ENCODE results near the gene TMEM170B. TPM values are rescaled to one million over a fixed set of nuclear protein-coding genes. Genes with fewer than 3 reads are reported as not detected.

Gene TMEM170B
- total RNA-seq, 1 experiment from 2014 or later = 3.5 TPM

DNA sequence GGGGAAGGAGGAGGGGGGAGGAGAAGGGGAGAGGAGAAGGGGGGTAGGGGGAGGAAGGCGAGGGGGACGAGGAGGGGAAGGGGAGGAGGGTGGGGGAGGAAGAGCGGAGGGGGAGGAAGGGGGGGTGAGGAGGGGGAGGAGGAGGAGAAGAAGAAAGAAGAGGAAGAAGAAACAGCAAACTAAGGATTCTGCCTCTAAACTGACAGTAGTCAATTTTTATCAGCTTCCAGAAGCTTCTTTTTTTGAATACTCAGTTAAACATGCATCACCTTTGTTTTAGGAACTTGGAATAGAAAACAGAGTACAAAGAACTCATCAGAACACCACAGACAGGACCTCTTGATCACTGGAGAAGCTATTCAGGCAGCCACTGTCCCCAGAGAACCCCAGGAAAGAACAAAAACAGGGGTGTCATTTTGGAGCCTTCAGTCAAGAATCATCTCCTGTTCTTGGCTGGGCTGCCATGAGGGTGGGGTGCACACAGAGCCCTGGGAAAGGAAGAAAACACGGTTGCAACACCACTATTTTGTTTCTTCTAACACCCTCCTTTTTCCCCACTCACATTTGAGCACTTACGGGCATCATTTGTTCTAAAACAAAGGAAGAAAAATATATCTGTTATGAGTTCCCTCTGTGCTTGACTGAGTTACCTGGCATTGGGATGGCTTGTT, 67.4 kb downstream of the TMEM170B start:
- peaks cover 45% of the 10 kb centered on the region for H3K4me1 Mint-ChIP-seq
- TF ChIP-seq MYBL2 (CRISPR knock-in tag; IDR thresholded peaks at IDR 0.05) (no peak), OVOL2 (CRISPR knock-in tag; IDR thresholded peaks at IDR 0.05; ENCODE audit: borderline replicate concordance) (no peak), IRF2 (CRISPR knock-in tag; IDR thresholded peaks at IDR 0.05; ENCODE audit: borderline replicate concordance, low read depth) (no peak), ATF1 (CRISPR knock-in tag; IDR thresholded peaks at IDR 0.05) (no peak), ETV6 (CRISPR knock-in tag; IDR thresholded peaks at IDR 0.05) (no peak), SMAD4 (CRISPR knock-in tag; IDR thresholded peaks at IDR 0.05) (no peak), KAT7 (CRISPR knock-in tag; IDR thresholded peaks at IDR 0.05; ENCODE audit: borderline replicate concordance) (no peak), TCF7 (CRISPR knock-in tag; IDR thresholded peaks at IDR 0.05; ENCODE audit: low read depth) (no peak), JUN (CRISPR knock-in tag; IDR thresholded peaks at IDR 0.05) (no peak), TEAD1 (CRISPR knock-in tag; IDR thresholded peaks at IDR 0.05) (no peak)
- TF ChIP-seq, protein P1, sequence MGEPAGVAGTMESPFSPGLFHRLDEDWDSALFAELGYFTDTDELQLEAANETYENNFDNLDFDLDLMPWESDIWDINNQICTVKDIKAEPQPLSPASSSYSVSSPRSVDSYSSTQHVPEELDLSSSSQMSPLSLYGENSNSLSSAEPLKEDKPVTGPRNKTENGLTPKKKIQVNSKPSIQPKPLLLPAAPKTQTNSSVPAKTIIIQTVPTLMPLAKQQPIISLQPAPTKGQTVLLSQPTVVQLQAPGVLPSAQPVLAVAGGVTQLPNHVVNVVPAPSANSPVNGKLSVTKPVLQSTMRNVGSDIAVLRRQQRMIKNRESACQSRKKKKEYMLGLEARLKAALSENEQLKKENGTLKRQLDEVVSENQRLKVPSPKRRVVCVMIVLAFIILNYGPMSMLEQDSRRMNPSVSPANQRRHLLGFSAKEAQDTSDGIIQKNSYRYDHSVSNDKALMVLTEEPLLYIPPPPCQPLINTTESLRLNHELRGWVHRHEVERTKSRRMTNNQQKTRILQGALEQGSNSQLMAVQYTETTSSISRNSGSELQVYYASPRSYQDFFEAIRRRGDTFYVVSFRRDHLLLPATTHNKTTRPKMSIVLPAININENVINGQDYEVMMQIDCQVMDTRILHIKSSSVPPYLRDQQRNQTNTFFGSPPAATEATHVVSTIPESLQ (CRISPR knock-in tag; IDR thresholded peaks at IDR 0.05) = no peak
- TF ChIP-seq, protein P2, sequence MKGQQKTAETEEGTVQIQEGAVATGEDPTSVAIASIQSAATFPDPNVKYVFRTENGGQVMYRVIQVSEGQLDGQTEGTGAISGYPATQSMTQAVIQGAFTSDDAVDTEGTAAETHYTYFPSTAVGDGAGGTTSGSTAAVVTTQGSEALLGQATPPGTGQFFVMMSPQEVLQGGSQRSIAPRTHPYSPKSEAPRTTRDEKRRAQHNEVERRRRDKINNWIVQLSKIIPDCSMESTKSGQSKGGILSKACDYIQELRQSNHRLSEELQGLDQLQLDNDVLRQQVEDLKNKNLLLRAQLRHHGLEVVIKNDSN (CRISPR knock-in tag; IDR thresholded peaks at IDR 0.05) = no peak
- TF ChIP-seq, protein P3, sequence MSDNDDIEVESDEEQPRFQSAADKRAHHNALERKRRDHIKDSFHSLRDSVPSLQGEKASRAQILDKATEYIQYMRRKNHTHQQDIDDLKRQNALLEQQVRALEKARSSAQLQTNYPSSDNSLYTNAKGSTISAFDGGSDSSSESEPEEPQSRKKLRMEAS (CRISPR knock-in tag; IDR thresholded peaks at IDR 0.05) = no peak
- TF ChIP-seq, protein P4, sequence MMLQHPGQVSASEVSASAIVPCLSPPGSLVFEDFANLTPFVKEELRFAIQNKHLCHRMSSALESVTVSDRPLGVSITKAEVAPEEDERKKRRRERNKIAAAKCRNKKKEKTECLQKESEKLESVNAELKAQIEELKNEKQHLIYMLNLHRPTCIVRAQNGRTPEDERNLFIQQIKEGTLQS (CRISPR knock-in tag; conservative IDR thresholded peaks at IDR 0.05) = no peak
- TF ChIP-seq, protein P5, sequence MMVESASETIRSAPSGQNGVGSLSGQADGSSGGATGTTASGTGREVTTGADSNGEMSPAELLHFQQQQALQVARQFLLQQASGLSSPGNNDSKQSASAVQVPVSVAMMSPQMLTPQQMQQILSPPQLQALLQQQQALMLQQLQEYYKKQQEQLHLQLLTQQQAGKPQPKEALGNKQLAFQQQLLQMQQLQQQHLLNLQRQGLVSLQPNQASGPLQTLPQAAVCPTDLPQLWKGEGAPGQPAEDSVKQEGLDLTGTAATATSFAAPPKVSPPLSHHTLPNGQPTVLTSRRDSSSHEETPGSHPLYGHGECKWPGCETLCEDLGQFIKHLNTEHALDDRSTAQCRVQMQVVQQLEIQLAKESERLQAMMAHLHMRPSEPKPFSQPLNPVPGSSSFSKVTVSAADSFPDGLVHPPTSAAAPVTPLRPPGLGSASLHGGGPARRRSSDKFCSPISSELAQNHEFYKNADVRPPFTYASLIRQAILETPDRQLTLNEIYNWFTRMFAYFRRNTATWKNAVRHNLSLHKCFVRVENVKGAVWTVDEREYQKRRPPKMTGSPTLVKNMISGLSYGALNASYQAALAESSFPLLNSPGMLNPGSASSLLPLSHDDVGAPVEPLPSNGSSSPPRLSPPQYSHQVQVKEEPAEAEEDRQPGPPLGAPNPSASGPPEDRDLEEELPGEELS (CRISPR knock-in tag; IDR thresholded peaks at IDR 0.05) = no peak
- no peaks in the 10 kb centered on the region; the same call in 1 of the 2 replicates for H3K27me3 Mint-ChIP-seq (ENCODE audit: low read depth)
- no peak overlapping the region for H3K4me3 Mint-ChIP-seq
- DNase-seq (ENCODE audit: low spot score) (no peak), ATAC-seq (no peak)
- no peaks in the 10 kb centered on the region for H3K36me3 Mint-ChIP-seq
- ChIA-PET POLR2A (no interaction called here), CTCF (interaction anchor here (2.6 kb wide), 1 partner anchor 9 kb away, joined by 15 read pairs; no protein-coding TSS in a partner anchor)
- H3K9me3 Mint-ChIP-seq = peaks cover 5% of the 10 kb centered on the region; the same call in 1 of the 2 replicates
- no peak overlapping the region for H3K27ac Mint-ChIP-seq

DNA sequence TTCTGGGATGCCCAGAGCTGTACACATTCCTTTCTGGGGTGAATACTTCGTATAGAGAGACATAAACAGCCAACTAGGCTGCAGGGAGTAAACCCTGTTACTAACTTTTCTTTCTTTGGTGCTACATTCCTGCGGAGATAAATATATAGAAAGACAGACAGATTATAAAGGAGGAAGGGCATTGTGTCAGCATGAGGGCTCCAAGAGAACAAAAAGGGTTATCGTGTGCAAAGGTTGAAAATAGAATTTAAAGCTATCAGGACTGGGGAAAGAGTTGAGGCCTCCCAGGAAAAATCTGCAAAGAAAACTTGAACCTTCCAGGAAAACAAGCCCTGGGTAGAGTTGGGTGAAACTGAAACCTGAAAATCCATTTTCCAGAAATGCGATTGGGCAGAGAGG, 68.0 kb downstream of the TMEM170B start:
- TF ChIP-seq, protein P6, sequence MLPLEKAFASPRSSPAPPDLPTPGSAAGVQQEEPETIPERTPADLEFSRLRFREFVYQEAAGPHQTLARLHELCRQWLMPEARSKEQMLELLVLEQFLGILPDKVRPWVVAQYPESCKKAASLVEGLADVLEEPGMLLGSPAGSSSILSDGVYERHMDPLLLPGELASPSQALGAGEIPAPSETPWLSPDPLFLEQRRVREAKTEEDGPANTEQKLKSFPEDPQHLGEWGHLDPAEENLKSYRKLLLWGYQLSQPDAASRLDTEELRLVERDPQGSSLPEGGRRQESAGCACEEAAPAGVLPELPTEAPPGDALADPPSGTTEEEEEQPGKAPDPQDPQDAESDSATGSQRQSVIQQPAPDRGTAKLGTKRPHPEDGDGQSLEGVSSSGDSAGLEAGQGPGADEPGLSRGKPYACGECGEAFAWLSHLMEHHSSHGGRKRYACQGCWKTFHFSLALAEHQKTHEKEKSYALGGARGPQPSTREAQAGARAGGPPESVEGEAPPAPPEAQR (CRISPR knock-in tag; IDR thresholded peaks at IDR 0.05) = no peak
- TF ChIP-seq FOXK1 (CRISPR knock-in tag; IDR thresholded peaks at IDR 0.05) (no peak), ESRRA (CRISPR knock-in tag; IDR thresholded peaks at IDR 0.05; ENCODE audit: borderline replicate concordance) (no peak), JUN (CRISPR knock-in tag; IDR thresholded peaks at IDR 0.05) (no peak), TCF7 (CRISPR knock-in tag; IDR thresholded peaks at IDR 0.05; ENCODE audit: low read depth) (no peak), ETV6 (CRISPR knock-in tag; IDR thresholded peaks at IDR 0.05) (no peak), NFATC4 (CRISPR knock-in tag; IDR thresholded peaks at IDR 0.05) (no peak), ZNF138 (CRISPR knock-in tag; conservative IDR thresholded peaks at IDR 0.05) (no peak)
- TF ChIP-seq, protein P3 (CRISPR knock-in tag; IDR thresholded peaks at IDR 0.05) = no peak
- TF ChIP-seq, protein P7, sequence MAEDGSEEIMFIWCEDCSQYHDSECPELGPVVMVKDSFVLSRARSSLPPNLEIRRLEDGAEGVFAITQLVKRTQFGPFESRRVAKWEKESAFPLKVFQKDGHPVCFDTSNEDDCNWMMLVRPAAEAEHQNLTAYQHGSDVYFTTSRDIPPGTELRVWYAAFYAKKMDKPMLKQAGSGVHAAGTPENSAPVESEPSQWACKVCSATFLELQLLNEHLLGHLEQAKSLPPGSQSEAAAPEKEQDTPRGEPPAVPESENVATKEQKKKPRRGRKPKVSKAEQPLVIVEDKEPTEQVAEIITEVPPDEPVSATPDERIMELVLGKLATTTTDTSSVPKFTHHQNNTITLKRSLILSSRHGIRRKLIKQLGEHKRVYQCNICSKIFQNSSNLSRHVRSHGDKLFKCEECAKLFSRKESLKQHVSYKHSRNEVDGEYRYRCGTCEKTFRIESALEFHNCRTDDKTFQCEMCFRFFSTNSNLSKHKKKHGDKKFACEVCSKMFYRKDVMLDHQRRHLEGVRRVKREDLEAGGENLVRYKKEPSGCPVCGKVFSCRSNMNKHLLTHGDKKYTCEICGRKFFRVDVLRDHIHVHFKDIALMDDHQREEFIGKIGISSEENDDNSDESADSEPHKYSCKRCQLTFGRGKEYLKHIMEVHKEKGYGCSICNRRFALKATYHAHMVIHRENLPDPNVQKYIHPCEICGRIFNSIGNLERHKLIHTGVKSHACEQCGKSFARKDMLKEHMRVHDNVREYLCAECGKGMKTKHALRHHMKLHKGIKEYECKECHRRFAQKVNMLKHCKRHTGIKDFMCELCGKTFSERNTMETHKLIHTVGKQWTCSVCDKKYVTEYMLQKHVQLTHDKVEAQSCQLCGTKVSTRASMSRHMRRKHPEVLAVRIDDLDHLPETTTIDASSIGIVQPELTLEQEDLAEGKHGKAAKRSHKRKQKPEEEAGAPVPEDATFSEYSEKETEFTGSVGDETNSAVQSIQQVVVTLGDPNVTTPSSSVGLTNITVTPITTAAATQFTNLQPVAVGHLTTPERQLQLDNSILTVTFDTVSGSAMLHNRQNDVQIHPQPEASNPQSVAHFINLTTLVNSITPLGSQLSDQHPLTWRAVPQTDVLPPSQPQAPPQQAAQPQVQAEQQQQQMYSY (CRISPR knock-in tag; IDR thresholded peaks at IDR 0.05) = no peak
- TF ChIP-seq, protein P5 (CRISPR knock-in tag; IDR thresholded peaks at IDR 0.05) = no peak
- CTCF ChIA-PET = interaction anchor here (2.6 kb wide), 1 partner anchor 10 kb away, joined by 15 read pairs; no protein-coding TSS in a partner anchor
- Mint-ChIP-seq H3K4me3 (no peak overlapping the region), H3K27me3 (ENCODE audit: low read depth) (no peaks in the 10 kb centered on the region; the same call in 1 of the 2 replicates), H3K36me3 (no peaks in the 10 kb centered on the region), H3K9me3 (peaks cover 5% of the 10 kb centered on the region; the same call in 1 of the 2 replicates), H3K4me1 (peaks cover 45% of the 10 kb centered on the region), H3K27ac (no peak overlapping the region)
- DNase-seq (ENCODE audit: low spot score) (no peak), ATAC-seq (no peak)
- POLR2A ChIA-PET = no interaction called here
